RWPE1 (cell line): ENCODE data around the gene QSOX2.

Experiments
- CTCF ChIA-PET: fragments of 350-600 bp; sonication (Branson Sonifier 250); formaldehyde crosslinking; extraction: SDS; loops from one replicate; lab custom pipeline; 2021; lab: Yijun Ruan, JAX
- POLR2A ChIA-PET: fragments of 400-600 bp; formaldehyde crosslinking; extraction: SDS; loops from one replicate; lab custom pipeline; 2020; ENCODE audit warnings: antibody characterized with exemption; ENCODE audit not compliant: low non-redundant PET; lab: Yijun Ruan, JAX
- DNase-seq: peaks from one replicate; pipeline ENCODE4 v3.0.0; 2012; ENCODE audit warnings: low spot score
- H3K27ac ChIP-seq: fragments of 450-650 bp; 2 replicates; pipeline ENCODE4 v1.5.1; 2017
- TF ChIP-seq, protein P1 (sequence below): fragments of 450-650 bp; conservative IDR thresholded peaks from 2 replicates; pipeline ENCODE4 v1.5.1; 2017; ENCODE audit warnings: low read depth, mild to moderate bottlenecking

Gene QSOX2

DNA sequence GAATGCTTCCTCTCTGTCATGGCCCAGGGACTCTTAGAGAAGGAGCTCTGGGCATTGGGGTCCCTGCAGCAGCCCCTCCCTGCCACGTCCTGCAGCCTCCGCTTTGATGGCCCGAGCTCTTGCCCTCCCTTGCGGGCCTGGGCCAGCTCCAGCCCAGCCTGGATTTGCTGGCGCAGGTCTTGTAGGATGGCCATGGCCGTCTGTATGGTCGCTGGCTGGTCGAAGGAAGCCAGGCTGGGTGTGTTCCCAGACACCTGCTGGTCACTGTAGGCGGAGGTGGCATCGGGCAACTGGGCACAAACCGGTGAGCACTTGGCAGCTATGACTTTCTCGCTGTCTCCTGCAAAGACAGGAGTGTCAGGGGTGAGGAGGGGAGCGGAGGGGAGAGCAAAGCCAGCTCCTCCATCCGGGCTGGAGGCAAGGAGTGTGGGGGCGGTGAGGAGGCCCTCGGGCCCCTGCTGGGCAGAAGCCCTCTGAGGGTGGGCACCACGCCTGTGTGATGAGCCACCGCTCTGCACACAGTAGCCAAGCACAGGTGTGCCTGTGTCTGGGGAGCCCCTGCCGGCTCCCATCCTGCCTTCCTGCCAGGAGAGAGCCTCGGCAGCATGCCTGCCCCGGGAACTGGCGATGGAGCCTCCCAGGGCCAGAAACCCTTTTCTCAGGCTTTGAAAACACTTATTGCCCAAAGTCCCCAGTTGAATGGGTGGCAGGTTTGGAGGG is 45.9 kb upstream of the QSOX2 start:
- ChIA-PET POLR2A (no interaction called here), CTCF (interaction anchor here (0.6 kb wide), 1 partner anchor 165 kb away, joined by 3 read pairs; no protein-coding TSS in a partner anchor)
- TF ChIP-seq, protein P1, sequence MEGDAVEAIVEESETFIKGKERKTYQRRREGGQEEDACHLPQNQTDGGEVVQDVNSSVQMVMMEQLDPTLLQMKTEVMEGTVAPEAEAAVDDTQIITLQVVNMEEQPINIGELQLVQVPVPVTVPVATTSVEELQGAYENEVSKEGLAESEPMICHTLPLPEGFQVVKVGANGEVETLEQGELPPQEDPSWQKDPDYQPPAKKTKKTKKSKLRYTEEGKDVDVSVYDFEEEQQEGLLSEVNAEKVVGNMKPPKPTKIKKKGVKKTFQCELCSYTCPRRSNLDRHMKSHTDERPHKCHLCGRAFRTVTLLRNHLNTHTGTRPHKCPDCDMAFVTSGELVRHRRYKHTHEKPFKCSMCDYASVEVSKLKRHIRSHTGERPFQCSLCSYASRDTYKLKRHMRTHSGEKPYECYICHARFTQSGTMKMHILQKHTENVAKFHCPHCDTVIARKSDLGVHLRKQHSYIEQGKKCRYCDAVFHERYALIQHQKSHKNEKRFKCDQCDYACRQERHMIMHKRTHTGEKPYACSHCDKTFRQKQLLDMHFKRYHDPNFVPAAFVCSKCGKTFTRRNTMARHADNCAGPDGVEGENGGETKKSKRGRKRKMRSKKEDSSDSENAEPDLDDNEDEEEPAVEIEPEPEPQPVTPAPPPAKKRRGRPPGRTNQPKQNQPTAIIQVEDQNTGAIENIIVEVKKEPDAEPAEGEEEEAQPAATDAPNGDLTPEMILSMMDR: no peak
- no peak for DNase-seq
- H3K27ac ChIP-seq: no peak overlapping the region

- ChIA-PET CTCF (no interaction called here), POLR2A (no interaction called here)
- no peak overlapping the region for H3K27ac ChIP-seq
- no peak for DNase-seq
- TF ChIP-seq, protein P1: no peak
Measured at GRCh38 chr9:136290508-136291000, 44.9 kb upstream of the QSOX2 start.

DNA sequence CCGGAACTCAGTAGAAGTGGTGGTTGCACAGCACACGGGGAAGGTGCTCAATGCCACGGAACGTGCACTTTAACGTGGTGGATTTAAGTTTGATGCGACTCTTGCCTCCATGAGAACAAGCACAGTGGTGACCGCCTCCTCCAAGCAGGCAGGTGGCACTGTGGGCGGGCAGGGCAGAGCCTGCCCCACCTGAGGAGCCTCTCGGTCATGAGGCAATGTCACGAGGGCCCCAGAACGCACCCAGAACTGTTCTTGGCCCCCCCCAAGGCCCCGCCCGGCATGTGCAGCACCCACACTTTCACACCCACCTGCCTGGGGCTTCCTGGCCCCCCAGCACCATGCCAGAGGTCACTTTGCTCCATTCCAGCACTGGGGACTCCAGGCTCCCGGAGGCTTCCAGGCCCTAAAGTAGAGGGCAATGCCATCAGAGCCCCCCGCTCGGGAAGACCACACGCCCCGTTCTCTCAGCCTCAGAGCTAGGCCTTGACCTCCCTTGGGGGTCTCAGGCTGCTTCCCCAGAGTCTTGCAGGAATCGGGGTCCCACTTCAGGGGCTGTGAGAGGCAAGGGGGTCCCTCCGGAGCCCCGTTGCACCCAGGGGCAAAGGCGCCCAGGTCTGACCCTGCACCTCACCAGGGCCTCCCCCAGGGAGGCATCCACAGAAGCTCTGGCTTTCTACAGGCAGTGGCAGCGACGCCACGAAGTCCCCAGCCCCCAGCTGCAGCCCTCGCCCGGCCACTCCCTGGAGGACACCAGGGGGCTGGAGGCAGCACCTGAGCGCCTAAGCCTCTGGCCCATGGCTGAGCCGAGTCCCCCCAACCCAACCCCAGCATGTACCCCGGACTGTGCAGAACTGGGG is 44.3 kb upstream of the QSOX2 start:
- DNase-seq: no peak
- ChIA-PET POLR2A (no interaction called here), CTCF (interaction anchor here (0.6 kb wide), 1 partner anchor 32 kb away, joined by 3 read pairs; no protein-coding TSS in a partner anchor)
- TF ChIP-seq, protein P1: no peak
- H3K27ac ChIP-seq: no peak overlapping the region

DNA sequence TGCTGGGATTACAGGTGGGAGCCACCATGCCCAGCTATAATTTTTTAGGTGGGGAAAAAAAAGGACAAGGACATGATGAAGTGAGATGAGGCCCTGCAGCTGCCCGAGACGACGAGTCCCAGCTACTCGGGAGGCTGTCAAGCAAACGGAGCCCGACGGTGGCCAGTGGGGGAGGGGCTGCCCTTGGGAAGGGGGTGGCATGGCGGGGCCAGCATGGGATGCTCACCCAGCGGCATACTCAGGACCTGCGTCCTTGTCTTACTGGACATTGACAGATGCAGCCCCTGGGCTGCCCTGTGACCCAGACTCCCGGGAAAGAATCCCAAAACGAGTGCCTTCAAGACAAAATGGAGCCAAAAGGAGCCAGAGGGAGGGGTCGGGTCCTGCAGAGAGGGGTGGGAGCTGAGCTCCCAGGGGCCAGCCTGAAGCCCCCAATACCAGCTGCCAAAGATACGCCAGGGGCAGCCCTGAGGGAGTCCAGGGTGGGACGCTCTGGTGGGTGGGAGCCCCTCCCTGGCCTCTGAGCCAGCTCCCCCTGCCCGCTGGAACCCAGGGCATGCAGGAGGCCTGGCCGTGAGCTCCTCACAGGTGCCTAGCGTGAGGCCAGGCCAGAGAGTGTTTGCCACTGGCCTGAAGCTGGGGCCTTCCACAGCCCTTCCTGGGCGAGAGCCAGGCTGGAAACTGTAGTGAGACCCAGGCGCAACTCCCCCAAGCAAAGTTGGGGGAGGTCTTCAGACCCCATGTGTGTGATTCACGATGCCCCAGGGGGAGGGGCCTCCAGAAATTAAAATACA is 42.5 kb upstream of the QSOX2 start:
- no peak for DNase-seq
- CTCF ChIA-PET: interaction anchor here (0.6 to 1.0 kb wide), 4 partner anchors 21 to 321 kb away, joined by 3 to 5 read pairs (median 3); no protein-coding TSS in a partner anchor
- H3K27ac ChIP-seq: no peak overlapping the region
- POLR2A ChIA-PET: interaction anchor here (0.6 to 1.0 kb wide), 2 partner anchors 9 to 131 kb away, joined by 3 read pairs; no protein-coding TSS in a partner anchor
- TF ChIP-seq, protein P1: no peak

DNA sequence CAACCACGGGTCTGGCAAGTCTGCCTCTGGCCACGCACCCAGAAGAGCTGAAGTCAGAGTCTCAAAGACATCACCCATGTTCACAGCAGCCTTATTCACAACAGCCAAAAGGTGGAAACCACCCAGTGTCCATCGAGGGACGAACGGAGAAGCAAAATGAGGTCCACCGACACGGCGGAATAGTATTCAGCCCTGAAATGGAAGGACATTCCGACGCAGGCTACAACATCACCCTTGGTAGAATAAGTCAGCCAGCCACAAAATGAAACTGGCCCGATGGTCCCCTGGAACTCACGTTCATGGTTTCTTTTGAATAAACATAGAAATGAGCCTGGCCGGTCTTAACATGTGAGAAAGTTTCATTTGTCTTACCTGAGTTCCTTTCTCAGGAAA is 41.4 kb upstream of the QSOX2 start:
- no peak for DNase-seq
- ChIA-PET POLR2A (no interaction called here), CTCF (interaction anchor here (0.6 kb wide), 1 partner anchor 584 kb away, joined by 3 read pairs; no protein-coding TSS in a partner anchor)
- TF ChIP-seq, protein P1: no peak
- H3K27ac ChIP-seq: no peak overlapping the region
